CD14-positive monocyte (primary cell): Measurements from ENCODE around the gene TAPT1. TPM values are rescaled to one million over a fixed set of nuclear protein-coding genes. Genes with fewer than 3 reads are reported as not detected.

Source experiments
- DNase-seq, 3 donors: peaks; one replicate each; pipeline ENCODE4 v3.0.0-alpha.2; 2011 to 2022
- H2AFZ ChIP-seq: 2 replicates; pipeline ENCODE4 v1.6.0; 2012; ENCODE audit warnings: mild to moderate bottlenecking, low read depth, low read length, inconsistent platforms; ENCODE audit not compliant: insufficient read depth, poor library complexity, severe bottlenecking
- H3K27ac ChIP-seq, 2 donors: 1 replicate in 1 of 2; 2 replicates in 1 of 2; pipeline ENCODE4 v1.5.1; 2012 to 2013; ENCODE audit warnings: low read length in 2 of 2, control low read depth in 1 of 2, inconsistent platforms in 1 of 2, low read depth in 1 of 2, mild to moderate bottlenecking in 1 of 2
- H3K27me3 ChIP-seq, 2 donors: one replicate each; pipeline versions ENCODE4 v1.6.0 to v1.6.1; 2011 to 2013; ENCODE audit warnings: low read length in 2 of 2; ENCODE audit not compliant: control insufficient read depth in 2 of 2, insufficient read depth in 2 of 2
- H3K36me3 ChIP-seq, 2 donors: replicated peaks in 1 of 2; 1 replicate in 1 of 2; 2 replicates in 1 of 2; pipeline versions ENCODE4 v1.5.1 to v1.6.1; 2012 to 2013; ENCODE audit warnings: low read length in 2 of 2, control low read depth in 1 of 2, inconsistent platforms in 1 of 2, mild to moderate bottlenecking in 1 of 2; ENCODE audit not compliant: insufficient read depth in 2 of 2, control insufficient read depth in 1 of 2
- H3K4me1 ChIP-seq, 2 donors: 1 replicate in 1 of 2; 2 replicates in 1 of 2; pipeline versions ENCODE4 v1.5.1 to v1.6.1; 2012 to 2013; ENCODE audit warnings: low read length in 2 of 2, control low read depth in 1 of 2, inconsistent platforms in 1 of 2, mild to moderate bottlenecking in 1 of 2, moderate library complexity in 1 of 2; ENCODE audit not compliant: insufficient read depth in 2 of 2, control insufficient read depth in 1 of 2
- H3K4me2 ChIP-seq: replicated peaks from 2 replicates; pipeline ENCODE3; 2012; ENCODE audit warnings: low read length, moderate library complexity, mild to moderate bottlenecking; ENCODE audit not compliant: poor library complexity, severe bottlenecking; ENCODE audit errors: extremely low read depth
- H3K4me3 ChIP-seq, 3 experiments: fragments of 200-600 bp in 1 of 3; sonication (generic) in 1 of 3; replicated peaks in 1 of 3; 1 replicate in 2 of 3; 2 replicates in 1 of 3; pipeline ENCODE4 v1.5.1; 2011 to 2013; ENCODE audit warnings: low read length in 3 of 3, mild to moderate bottlenecking in 3 of 3, control low read depth in 2 of 3, low read depth in 2 of 3, inconsistent platforms in 1 of 3, moderate library complexity in 1 of 3
- H3K79me2 ChIP-seq: 2 replicates; pipeline ENCODE4 v1.6.0; 2012; ENCODE audit warnings: mild to moderate bottlenecking, control low read depth, inconsistent platforms, low read length, moderate library complexity; ENCODE audit not compliant: insufficient read depth
- H3K9ac ChIP-seq: 2 replicates; pipeline ENCODE4 v1.6.0; 2017; ENCODE audit warnings: low read length, mild to moderate bottlenecking; ENCODE audit not compliant: insufficient read depth, poor library complexity, severe bottlenecking
- H3K9me3 ChIP-seq, 2 donors: replicated peaks in 1 of 2; 1 replicate in 1 of 2; 2 replicates in 1 of 2; pipeline versions ENCODE4 v1.5.1 to v1.6.1; 2012 to 2013; ENCODE audit warnings: low read length in 2 of 2, control low read depth in 1 of 2; ENCODE audit not compliant: control insufficient read depth in 1 of 2, insufficient read depth in 1 of 2
- H4K20me1 ChIP-seq: 2 replicates; pipeline ENCODE4 v1.6.0; 2012; ENCODE audit warnings: mild to moderate bottlenecking, low read length, control low read depth, moderate library complexity; ENCODE audit not compliant: insufficient read depth
- H3K27ac Mint-ChIP-seq, 7 donors: one replicate each; pipeline ENCODE4 v1.8.0; 2020; ENCODE audit warnings: mild to moderate bottlenecking in 7 of 7, mixed read lengths in 7 of 7, moderate library complexity in 6 of 7, inconsistent platforms in 2 of 7
- H3K27me3 Mint-ChIP-seq, 3 donors: one replicate each; pipeline ENCODE4 v1.8.0; 2021 to 2022; ENCODE audit warnings: low read depth in 3 of 3, mild to moderate bottlenecking in 3 of 3, mixed read lengths in 3 of 3, moderate library complexity in 3 of 3, inconsistent platforms in 1 of 3
- H3K36me3 Mint-ChIP-seq, 2 donors: one replicate each; pipeline ENCODE4 v1.8.0; 2020; ENCODE audit warnings: mixed read lengths in 2 of 2, inconsistent platforms in 1 of 2, mild to moderate bottlenecking in 1 of 2
- H3K4me1 Mint-ChIP-seq: one replicate; pipeline ENCODE4 v1.8.0; 2020; ENCODE audit warnings: mild to moderate bottlenecking, mixed read lengths
- H3K4me3 Mint-ChIP-seq, 2 donors: one replicate each; pipeline ENCODE4 v1.8.0; 2020; ENCODE audit warnings: mild to moderate bottlenecking in 2 of 2, mixed read lengths in 2 of 2, moderate library complexity in 1 of 2
- H3K9me3 Mint-ChIP-seq, 7 donors: one replicate each; pipeline ENCODE4 v1.8.0; 2020 to 2022; ENCODE audit warnings: mixed read lengths in 7 of 7, mild to moderate bottlenecking in 6 of 7, moderate library complexity in 6 of 7, inconsistent platforms in 2 of 7
- CTCF ChIP-seq: fragments of 200-600 bp; IDR thresholded peaks from one replicate; pipeline ENCODE4 v1.8.0; 2022; ENCODE audit warnings: antibody characterized with exemption, mild to moderate bottlenecking
- WGBS: methylation state at CpG from one replicate; pipeline ENCODE4 v1.1.5; 2013; ENCODE audit warnings: missing lambda C conversion rate; ENCODE audit not compliant: insufficient coverage; 5-methylcytosine and 5-hydroxymethylcytosine counted together
- intact Hi-C, 2 donors: fragments of 100-400 bp; cut with micrococcal nuclease; formaldehyde crosslinking; loops; one replicate each; pipeline versions ENCODE4 v1.15.0 to v1.15.1; 2023
- polyA plus RNA-seq, 3 donors: library from polyadenylated mRNA; depleted of rRNA in 1 of 3; unstranded in 2 of 3; stranded (reverse) in 1 of 3; fragments of 300-500 nt in 2 of 3; fragments of >200 nt in 1 of 3; fragmentation: Illumina TruSeq in 2 of 3; gene quantifications; 1 replicate in 2 of 3; 2 replicates in 1 of 3; pipeline ENCODE4 v1.2.3, GENCODE V29; 2012 to 2021

The TAPT1 gene
- polyA plus RNA-seq, 3 donors: 15.2 to 18.4 (median 16.0) TPM

DNA sequence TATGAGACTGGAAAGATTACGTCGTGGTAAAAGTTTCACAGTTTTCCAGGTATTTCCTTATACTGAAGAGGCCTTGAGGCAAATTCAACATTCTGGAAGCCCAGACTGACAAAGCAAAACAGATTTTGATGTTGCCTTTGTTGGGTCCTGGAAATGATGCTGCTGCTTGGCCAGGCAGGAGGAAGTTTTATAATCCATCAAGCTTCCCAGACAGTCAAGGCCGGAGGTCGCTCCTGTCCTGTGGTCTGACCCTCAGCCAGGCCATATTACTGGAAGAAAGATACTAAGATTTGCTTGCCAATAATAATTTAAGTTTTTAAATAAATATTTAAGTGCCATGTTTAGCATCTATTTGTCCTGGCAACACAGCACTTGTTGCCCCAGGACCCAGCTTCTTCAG, 63.4 kb downstream of the TAPT1 start:
- no peaks in the 10 kb centered on the region for H3K27me3 ChIP-seq
- H3K9ac ChIP-seq: no peak overlapping the region
- no peak overlapping the region for H3K4me2 ChIP-seq
- peaks cover 59 to 82% of the 10 kb centered on the region in 2 donors for H3K36me3 ChIP-seq
- peaks cover 5% of the 10 kb centered on the region for H3K4me1 Mint-ChIP-seq
- intact Hi-C loops: no loop called here
- 100% methylated on average over 2 of the region's 4 CpGs for WGBS
- H3K27ac ChIP-seq: no peak overlapping the region
- H3K27ac Mint-ChIP-seq: no peak overlapping the region
- H3K79me2 ChIP-seq: no peaks in the 10 kb centered on the region
- H3K9me3 Mint-ChIP-seq: peaks cover 0 to 1% (median 0%) of the 10 kb centered on the region in 7 donors
- H2AFZ ChIP-seq: no peak overlapping the region
- DNase-seq: no peak
- H3K4me1 ChIP-seq: no peaks in the 10 kb centered on the region
- H3K4me3 Mint-ChIP-seq: no peak overlapping the region
- peaks cover 55 to 71% of the 10 kb centered on the region in 2 donors for H3K36me3 Mint-ChIP-seq
- no peak overlapping the region for H3K4me3 ChIP-seq
- H3K9me3 ChIP-seq: no peaks in the 10 kb centered on the region
- no peaks in the 10 kb centered on the region for H3K27me3 Mint-ChIP-seq
- H4K20me1 ChIP-seq: no peaks in the 10 kb centered on the region
- no peak for TF ChIP-seq CTCF

DNA sequence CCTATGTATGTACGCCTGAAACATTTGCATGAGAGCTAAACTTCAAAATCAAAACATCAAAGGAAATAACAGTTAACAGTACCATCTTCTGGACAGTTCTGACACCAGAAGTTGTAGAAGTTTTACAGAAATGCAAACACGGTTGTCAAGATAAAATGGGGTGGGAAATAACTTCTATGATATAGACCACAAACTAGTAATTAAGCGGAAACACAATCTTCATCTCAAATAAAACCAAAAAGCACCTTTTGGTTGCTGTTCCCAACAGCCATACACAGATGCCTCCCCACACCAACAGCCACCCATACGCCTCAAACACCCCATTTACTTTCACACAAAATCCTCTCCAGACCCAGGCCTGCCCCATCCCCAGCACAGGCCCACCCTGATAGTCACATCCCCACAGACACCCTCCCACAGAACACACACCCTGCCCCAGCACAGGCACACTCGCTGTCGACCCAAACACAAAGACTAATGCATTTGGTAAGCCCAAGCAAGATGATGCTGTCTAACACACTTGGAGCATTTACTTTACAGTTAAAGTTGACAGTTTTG, 64.3 kb downstream of the TAPT1 start:
- no peak overlapping the region for H3K4me2 ChIP-seq
- no peak for TF ChIP-seq CTCF
- peaks cover 6% of the 10 kb centered on the region for H3K4me1 Mint-ChIP-seq
- H3K9me3 ChIP-seq: no peaks in the 10 kb centered on the region
- no peak overlapping the region for H3K9ac ChIP-seq
- H4K20me1 ChIP-seq: no peaks in the 10 kb centered on the region
- H3K27ac Mint-ChIP-seq: peak overlapping the region in 2 of 7 donors; percentile 51 to 61
- H3K9me3 Mint-ChIP-seq: peaks cover 0 to 1% (median 0%) of the 10 kb centered on the region in 7 donors
- H3K36me3 ChIP-seq: peaks cover 54 to 72% of the 10 kb centered on the region in 2 donors
- no peaks in the 10 kb centered on the region for H3K4me1 ChIP-seq
- H3K79me2 ChIP-seq: no peaks in the 10 kb centered on the region
- H3K27ac ChIP-seq: no peak overlapping the region
- H3K27me3 Mint-ChIP-seq: no peaks in the 10 kb centered on the region
- WGBS: 85% methylated on average over 2 of the region's 6 CpGs
- peaks cover 53 to 65% of the 10 kb centered on the region in 2 donors for H3K36me3 Mint-ChIP-seq
- no peak overlapping the region for H2AFZ ChIP-seq
- no peak overlapping the region for H3K4me3 ChIP-seq
- no peak overlapping the region for H3K4me3 Mint-ChIP-seq
- H3K27me3 ChIP-seq: no peaks in the 10 kb centered on the region
- DNase-seq: no peak
- intact Hi-C loops: no loop called here
